Activated naive CD8-positive, alpha-beta T cell treated with anti-CD3 and anti-CD28 coated beads for 36 hours (primary cell): ENCODE results near the gene TUBB2B. TPM values are rescaled to one million over a fixed set of nuclear protein-coding genes. Genes with fewer than 3 reads are reported as not detected.

Source experiments
- DNase-seq: peaks from one replicate; pipeline ENCODE4 v3.0.0; 2021
- H3K27ac Mint-ChIP-seq: one replicate; pipeline ENCODE4 v1.8.0; 2022; ENCODE audit warnings: mild to moderate bottlenecking, moderate library complexity, mixed read lengths
- H3K27me3 Mint-ChIP-seq: one replicate; pipeline ENCODE4 v1.8.0; 2022; ENCODE audit warnings: mild to moderate bottlenecking, mixed read lengths
- H3K36me3 Mint-ChIP-seq: one replicate; pipeline ENCODE4 v1.8.0; 2021; ENCODE audit warnings: mild to moderate bottlenecking, mixed read lengths
- H3K4me1 Mint-ChIP-seq: one replicate; pipeline ENCODE4 v1.8.0; 2021; ENCODE audit warnings: mixed read lengths
- H3K4me3 Mint-ChIP-seq: one replicate; pipeline ENCODE4 v1.8.0; 2022; ENCODE audit warnings: mild to moderate bottlenecking, moderate library complexity, mixed read lengths
- H3K9me3 Mint-ChIP-seq: one replicate; pipeline ENCODE4 v1.8.0; 2022; ENCODE audit warnings: mixed read lengths
- total RNA-seq, 2 experiments: library from RNA; stranded (reverse); gene quantifications; one replicate each; pipeline ENCODE4 v1.2.3, GENCODE V29; 2021

TUBB2B gene
- total RNA-seq, 2 experiments from 2014 or later = 0.25 to 0.28 TPM

DNA sequence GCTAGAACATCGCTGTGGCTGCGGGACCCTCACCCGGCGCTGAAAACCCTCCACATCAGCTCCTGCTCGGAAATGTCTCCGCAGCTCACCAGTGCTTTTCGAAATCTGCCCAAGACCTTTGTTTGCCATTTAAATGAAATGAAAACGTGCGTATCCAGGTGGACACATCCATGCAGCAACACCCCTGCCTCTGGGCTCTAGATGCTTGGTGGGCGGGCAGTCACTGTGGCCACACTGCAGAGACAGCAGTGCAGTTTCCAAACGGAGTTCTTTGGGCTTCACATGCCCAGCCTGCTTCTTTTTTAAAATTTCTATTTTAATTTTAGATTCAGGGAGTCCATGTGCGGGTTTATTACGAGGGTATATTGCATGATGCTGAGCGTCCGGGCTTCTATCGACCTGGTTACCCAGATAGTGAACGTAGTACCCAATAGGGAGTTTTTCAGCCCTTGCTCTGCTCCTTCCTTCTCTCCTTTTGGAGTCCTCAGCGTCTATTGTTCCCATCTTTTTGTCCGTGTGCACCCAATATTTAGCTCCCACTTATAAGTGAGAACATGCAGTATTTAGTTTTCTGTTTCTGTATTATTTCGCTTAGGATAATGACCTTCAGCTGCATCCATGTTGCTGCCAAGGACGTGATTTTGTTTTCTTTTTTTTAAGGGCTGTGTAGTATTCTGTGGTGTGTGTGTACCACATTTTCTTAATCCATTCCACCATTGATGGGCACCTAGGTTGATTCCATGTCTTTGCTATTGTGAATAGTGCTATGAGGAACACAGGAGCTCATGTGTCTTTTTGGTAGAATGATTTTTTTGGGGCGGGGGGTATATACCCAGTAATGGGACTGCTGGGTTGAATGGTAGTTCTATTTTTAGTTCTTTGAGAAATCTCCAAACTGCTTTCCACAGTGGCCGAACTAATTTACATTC is 4.8 kb upstream of the TUBB2B start:
- Mint-ChIP-seq H3K27me3 (peaks cover 95% of the 10 kb centered on the region), H3K4me1 (peaks cover 33% of the 10 kb centered on the region), H3K36me3 (no peaks in the 10 kb centered on the region), H3K27ac (no peak overlapping the region), H3K9me3 (no peaks in the 10 kb centered on the region), H3K4me3 (no peak overlapping the region)
- no peak for DNase-seq

GRCh38 chr6:3231247-3232016 is 4.0 kb upstream of the TUBB2B start:
- Mint-ChIP-seq H3K4me1 (peaks cover 36% of the 10 kb centered on the region), H3K36me3 (no peaks in the 10 kb centered on the region), H3K9me3 (no peaks in the 10 kb centered on the region), H3K27ac (no peak overlapping the region), H3K4me3 (peak overlapping the region; percentile 57), H3K27me3 (peaks cover 96% of the 10 kb centered on the region)
- no peak for DNase-seq

GRCh38 chr6:3230900-3231246 is 3.4 kb upstream of the TUBB2B start:
- Mint-ChIP-seq H3K27me3 (peaks cover 96% of the 10 kb centered on the region), H3K4me1 (peaks cover 36% of the 10 kb centered on the region), H3K36me3 (no peaks in the 10 kb centered on the region), H3K27ac (no peak overlapping the region), H3K9me3 (no peaks in the 10 kb centered on the region), H3K4me3 (peak overlapping the region; percentile 25)
- no peak for DNase-seq

GRCh38 chr6:3230256-3230882 is 2.9 kb upstream of the TUBB2B start:
- H3K27ac Mint-ChIP-seq = no peak overlapping the region
- peak overlapping the region; percentile 25 for H3K4me3 Mint-ChIP-seq
- DNase-seq = no peak
- no peaks in the 10 kb centered on the region for H3K9me3 Mint-ChIP-seq
- peaks cover 36% of the 10 kb centered on the region for H3K4me1 Mint-ChIP-seq
- peaks cover 96% of the 10 kb centered on the region for H3K27me3 Mint-ChIP-seq
- H3K36me3 Mint-ChIP-seq = no peaks in the 10 kb centered on the region

DNA sequence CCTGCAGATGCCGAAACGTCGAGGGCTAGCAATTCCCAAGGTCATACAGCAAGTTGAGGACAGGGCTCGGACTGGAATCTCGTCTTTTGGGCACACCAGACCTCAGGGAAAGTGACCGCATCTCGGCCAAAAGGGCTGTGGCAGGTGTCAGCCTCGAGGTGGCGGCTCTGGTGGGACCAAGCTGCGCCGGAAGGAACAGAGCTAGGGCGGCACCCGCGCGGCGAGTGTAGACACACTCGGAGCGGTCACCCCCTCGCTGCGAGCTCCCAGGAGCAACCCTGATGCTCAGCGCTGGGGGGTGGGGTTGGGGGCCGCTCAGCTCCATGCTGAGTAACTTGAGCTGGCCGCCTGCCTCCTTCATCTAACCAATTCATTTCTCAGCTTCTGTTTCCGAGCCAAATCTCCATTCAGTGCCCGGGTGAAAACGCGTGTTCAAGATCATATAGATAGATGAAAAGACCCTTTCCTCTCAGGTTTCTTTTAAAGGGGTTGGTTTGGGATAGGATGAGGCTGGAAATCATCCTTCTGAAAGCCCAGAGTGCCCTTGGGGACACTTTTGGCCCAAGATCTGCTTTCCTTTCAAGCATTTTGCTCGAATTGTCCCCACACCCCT is 2.2 kb upstream of the TUBB2B start:
- peak; percentile 43 for DNase-seq
- peaks cover 89% of the 10 kb centered on the region for H3K27me3 Mint-ChIP-seq

GRCh38 chr6:3228771-3229565 is 1.5 kb upstream of the TUBB2B start:
- Mint-ChIP-seq H3K4me1 (peaks cover 38% of the 10 kb centered on the region), H3K27me3 (peaks cover 89% of the 10 kb centered on the region)

More for the DNA sequence above, 2.2 kb upstream of the TUBB2B start:
- Mint-ChIP-seq H3K4me3 (peak overlapping the region; percentile 34), H3K4me1 (peaks cover 36% of the 10 kb centered on the region), H3K27ac (no peak overlapping the region), H3K36me3 (no peaks in the 10 kb centered on the region), H3K9me3 (no peaks in the 10 kb centered on the region)

GRCh38 chr6:3228046-3228671 is 706 bp upstream of the TUBB2B start:
- peaks cover 85% of the 10 kb centered on the region for H3K27me3 Mint-ChIP-seq
- DNase-seq = peak; percentile 33
- no peak overlapping the region for H3K27ac Mint-ChIP-seq
- no peaks in the 10 kb centered on the region for H3K9me3 Mint-ChIP-seq
- H3K4me1 Mint-ChIP-seq = peaks cover 38% of the 10 kb centered on the region
- H3K4me3 Mint-ChIP-seq = peak overlapping the region; percentile 76
- no peaks in the 10 kb centered on the region for H3K36me3 Mint-ChIP-seq

More at GRCh38 chr6:3228771-3229565, 1.5 kb upstream of the TUBB2B start:
- Mint-ChIP-seq H3K36me3 (no peaks in the 10 kb centered on the region), H3K9me3 (no peaks in the 10 kb centered on the region), H3K4me3 (peak overlapping the region; percentile 78), H3K27ac (peak overlapping the region; percentile 0)
- no peak for DNase-seq

DNA sequence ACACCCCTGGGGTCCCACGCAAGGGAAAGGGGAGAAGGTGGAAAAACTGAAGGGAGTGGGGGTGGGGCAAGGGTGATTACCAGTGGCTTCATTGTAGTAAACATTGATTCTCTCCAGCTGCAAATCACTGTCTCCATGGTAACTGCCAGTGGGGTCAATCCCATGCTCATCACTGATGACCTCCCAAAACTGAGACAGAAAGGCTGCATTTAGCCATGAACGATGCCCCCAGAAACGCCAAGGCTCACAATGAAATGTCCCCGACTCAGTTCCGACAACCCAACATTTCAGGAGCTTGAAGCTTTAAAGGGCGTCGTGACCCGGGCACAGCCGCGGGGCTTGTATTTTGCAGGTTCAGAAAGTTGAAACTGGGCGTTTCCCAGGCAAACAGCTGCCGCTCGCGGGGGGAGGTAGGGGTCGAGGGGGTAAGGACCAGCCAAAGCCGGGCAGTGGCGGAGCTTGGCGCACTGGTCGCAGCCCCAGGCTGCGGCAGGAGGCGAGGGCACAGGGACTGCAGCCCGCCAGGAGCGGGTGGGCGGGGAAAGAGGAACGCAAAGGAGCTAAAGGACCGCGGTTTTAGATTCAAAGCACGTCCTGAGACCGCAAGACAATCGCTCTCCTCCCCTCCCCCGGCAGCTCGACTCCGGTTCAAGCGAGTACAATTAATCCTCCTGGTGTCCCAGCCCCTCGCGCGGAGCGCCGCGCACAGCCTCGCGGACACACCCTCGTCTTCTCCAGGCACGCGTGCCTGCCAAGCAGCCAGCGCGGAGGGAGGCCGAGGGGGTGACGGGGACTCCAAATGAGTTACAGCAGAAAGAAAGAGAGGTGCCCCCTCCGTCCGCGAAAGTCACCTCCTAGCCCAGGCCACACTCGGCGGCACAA is 731 bp downstream of the TUBB2B start:
- Mint-ChIP-seq H3K9me3 (peaks cover 5% of the 10 kb centered on the region), H3K27ac (no peak overlapping the region), H3K4me1 (peaks cover 33% of the 10 kb centered on the region), H3K27me3 (peaks cover 74% of the 10 kb centered on the region), H3K36me3 (peaks cover 3% of the 10 kb centered on the region), H3K4me3 (peak overlapping the region; percentile 65)
- DNase-seq = peak; percentile 39

- no peak overlapping the region for H3K27ac Mint-ChIP-seq
- DNase-seq = no peak
- H3K9me3 Mint-ChIP-seq = peaks cover 5% of the 10 kb centered on the region
- no peak overlapping the region for H3K4me3 Mint-ChIP-seq
- H3K4me1 Mint-ChIP-seq = peaks cover 29% of the 10 kb centered on the region
- peaks cover 69% of the 10 kb centered on the region for H3K27me3 Mint-ChIP-seq
- peaks cover 3% of the 10 kb centered on the region for H3K36me3 Mint-ChIP-seq
Measured at GRCh38 chr6:3226042-3226441, 1.4 kb downstream of the TUBB2B start.

- Mint-ChIP-seq H3K27me3 (peaks cover 54% of the 10 kb centered on the region), H3K36me3 (peaks cover 3% of the 10 kb centered on the region)
Measured at GRCh38 chr6:3222506-3223038, 4.9 kb downstream of the TUBB2B start.

DNA sequence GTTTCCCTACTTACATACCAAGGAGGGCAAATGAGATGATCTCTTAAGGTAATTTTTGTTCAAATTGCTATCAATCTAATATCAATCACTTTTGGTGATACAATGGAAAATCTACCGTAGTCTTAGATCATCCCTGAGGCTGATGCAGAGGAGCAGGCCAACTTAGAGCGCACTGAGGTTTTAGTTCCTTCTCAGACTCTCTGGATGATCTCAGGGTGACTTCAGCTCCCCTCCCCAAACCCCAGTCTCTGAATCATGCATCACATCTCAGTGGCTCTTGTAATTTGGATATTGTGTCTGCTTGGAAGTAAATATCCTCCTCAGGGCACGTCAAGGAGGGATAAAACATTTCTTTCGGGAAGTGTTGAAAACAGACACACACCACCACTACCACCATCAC is 5.9 kb downstream of the TUBB2B start:
- DNase-seq = no peak
- H3K9me3 Mint-ChIP-seq = peaks cover 5% of the 10 kb centered on the region
- peaks cover 49% of the 10 kb centered on the region for H3K27me3 Mint-ChIP-seq
- H3K36me3 Mint-ChIP-seq = peaks cover 3% of the 10 kb centered on the region
- peaks cover 4% of the 10 kb centered on the region for H3K4me1 Mint-ChIP-seq
- H3K27ac Mint-ChIP-seq = no peak overlapping the region
- no peak overlapping the region for H3K4me3 Mint-ChIP-seq

More at GRCh38 chr6:3222506-3223038, 4.9 kb downstream of the TUBB2B start:
- Mint-ChIP-seq H3K9me3 (peaks cover 5% of the 10 kb centered on the region), H3K27ac (no peak overlapping the region), H3K4me1 (peaks cover 5% of the 10 kb centered on the region), H3K4me3 (no peak overlapping the region)
- DNase-seq = no peak

- Mint-ChIP-seq H3K9me3 (peaks cover 5% of the 10 kb centered on the region), H3K27ac (no peak overlapping the region)
Measured at GRCh38 chr6:3220366-3220765, 7.1 kb downstream of the TUBB2B start.

GRCh38 chr6:3218266-3218665 is 9.2 kb downstream of the TUBB2B start:
- no peak overlapping the region for H3K27ac Mint-ChIP-seq
- no peaks in the 10 kb centered on the region for H3K4me1 Mint-ChIP-seq
- H3K9me3 Mint-ChIP-seq = peaks cover 5% of the 10 kb centered on the region
- no peak for DNase-seq
- H3K27me3 Mint-ChIP-seq = peaks cover 43% of the 10 kb centered on the region
- no peak overlapping the region for H3K4me3 Mint-ChIP-seq
- peaks cover 3% of the 10 kb centered on the region for H3K36me3 Mint-ChIP-seq

More at GRCh38 chr6:3220366-3220765, 7.1 kb downstream of the TUBB2B start:
- no peak for DNase-seq
- Mint-ChIP-seq H3K27me3 (peaks cover 48% of the 10 kb centered on the region), H3K4me3 (no peak overlapping the region), H3K4me1 (peaks cover 2% of the 10 kb centered on the region), H3K36me3 (peaks cover 3% of the 10 kb centered on the region)
